Ovary (tissue), 3 donors: ENCODE results near the gene ARIH2.

Experiments
- CTCF ChIP-seq, 3 donors: fragments of 450-650 bp in 2 of 3; fragments of 200-600 bp in 1 of 3; IDR thresholded peaks; one replicate each; pipeline versions ENCODE4 v1.5.1 to v1.8.0; 2016 to 2022; ENCODE audit warnings: antibody characterized with exemption in 3 of 3, mild to moderate bottlenecking in 1 of 3
- EP300 ChIP-seq: sonication (generic); formaldehyde crosslinking; IDR thresholded peaks from one replicate; pipeline ENCODE4 v1.6.1; 2017; ENCODE audit warnings: antibody characterized with exemption
- POLR2A ChIP-seq: fragments of 450-650 bp; IDR thresholded peaks from one replicate; pipeline ENCODE4 v1.6.1; 2017; ENCODE audit warnings: antibody characterized with exemption, mild to moderate bottlenecking, moderate library complexity
- donor health status: DM: no; HTN: no; CAD: no.

DNA sequence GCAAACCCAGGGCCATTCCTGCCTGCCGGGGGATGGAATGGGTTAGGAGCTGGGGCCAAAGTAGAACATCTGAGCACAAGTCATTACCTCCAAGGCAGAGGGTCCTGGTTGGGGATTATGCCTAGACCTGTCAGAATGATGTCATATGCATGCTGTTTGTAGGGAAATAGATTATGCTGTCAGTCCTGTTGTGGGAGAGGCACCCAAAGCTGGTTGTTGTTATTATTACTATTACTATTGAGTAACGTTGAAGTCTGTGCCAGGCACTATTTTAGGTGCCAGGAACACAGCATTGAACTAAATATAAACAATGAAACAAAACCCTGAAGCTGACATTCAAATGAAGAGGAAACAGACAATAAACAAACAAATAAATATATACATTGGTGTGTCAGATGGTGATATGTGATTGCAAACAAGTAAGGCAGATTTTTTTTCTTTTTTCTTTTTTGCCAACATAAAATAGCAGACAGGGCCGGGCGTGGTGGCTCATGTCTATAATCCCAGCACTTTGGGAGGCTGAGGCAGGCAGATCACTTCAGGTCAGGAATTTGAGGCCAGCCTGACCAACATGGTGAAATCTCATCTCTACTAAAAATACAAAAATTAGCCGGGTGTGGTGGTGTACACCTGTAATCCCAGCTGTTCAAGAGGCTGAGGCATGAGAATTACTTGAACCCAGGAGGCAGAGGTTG is 73.4 kb downstream of the ARIH2 start:
- TF ChIP-seq CTCF (IDR thresholded peaks at IDR 0.05) (no peak), POLR2A (no peak), EP300 (no peak)
